CD1c-positive myeloid dendritic cell (primary cell): ENCODE results near the gene BGLAP.

Experiments
- DNase-seq: peaks from one replicate; pipeline ENCODE4 v3.0.0-alpha.2; 2016; ENCODE audit errors: extremely low spot score

BGLAP gene

GRCh38 chr1:156291226-156292061 is 49.5 kb downstream of the BGLAP start:
- peak; percentile 67 for DNase-seq
